Psoas muscle (tissue), 8 donors: ENCODE data around the gene PAX4. TPM values are rescaled to one million over a fixed set of nuclear protein-coding genes. Genes with fewer than 3 reads are reported as not detected.

Source experiments
- ATAC-seq, 4 donors: fragments of 200-7000 bp; cut with Tn5 transposase; one replicate each; pipeline ENCODE4 v1.9.1; 2020; ENCODE audit warnings: moderate library complexity in 3 of 4, mild to moderate bottlenecking in 2 of 4
- DNase-seq, 2 donors: peaks; one replicate each; pipeline ENCODE4 v3.0.0-alpha.2; 2020
- H3K27ac ChIP-seq: fragments of 200-600 bp; one replicate; pipeline ENCODE4 v1.8.0; 2022
- H3K27me3 ChIP-seq, 3 donors: fragments of 200-600 bp in 1 of 3; one replicate each; pipeline versions ENCODE4 v1.6.1 to v1.8.0; 2013 to 2022; ENCODE audit warnings: low read length in 2 of 3, mild to moderate bottlenecking in 2 of 3, moderate library complexity in 1 of 3; ENCODE audit not compliant: insufficient read depth in 3 of 3
- H3K36me3 ChIP-seq, 2 donors: fragments of 200-600 bp in 1 of 2; one replicate each; pipeline versions ENCODE4 v1.6.1 to v1.8.0; 2013 to 2022; ENCODE audit warnings: low read depth in 1 of 2, mild to moderate bottlenecking in 1 of 2, moderate library complexity in 1 of 2; ENCODE audit not compliant: insufficient read depth in 1 of 2
- H3K4me1 ChIP-seq: fragments of 200-600 bp; one replicate; pipeline ENCODE4 v1.8.0; 2022
- H3K4me3 ChIP-seq: fragments of 200-600 bp; one replicate; pipeline ENCODE4 v1.8.0; 2022; ENCODE audit warnings: mild to moderate bottlenecking
- H3K9me3 ChIP-seq: fragments of 200-600 bp; one replicate; pipeline ENCODE4 v1.8.0; 2022
- WGBS, 3 donors: extraction: QIAGEN DNeasy Blood & Tissue Kit; methylation state at CpG; one replicate each; pipeline versions ENCODE4 v1.1.6 to v1.1.7; 2013; 5-methylcytosine and 5-hydroxymethylcytosine counted together
- intact Hi-C, 2 donors: fragments of 100-400 bp; cut with DNase I; formaldehyde crosslinking; loops; one replicate each; pipeline versions ENCODE4 v1.11.0 to v1.14.2; 2022
- polyA plus RNA-seq, 3 donors: library from polyadenylated mRNA; stranded (reverse); fragments of 200-250 nt; gene quantifications; one replicate each; pipeline ENCODE4 v1.2.3, GENCODE V29; 2013
- total RNA-seq, 4 donors: library from RNA; stranded (reverse); fragmentation: NEBNext Ultra II Directional in 2 of 4; extraction: Animal tissue kit (Norgen Biotek cat#: 25700) in 2 of 4; gene quantifications; one replicate each; pipeline versions ENCODE4 v1.2.1 to v1.2.4, GENCODE V29; 2021 to 2023
- TF ChIP-seq, protein P1 (sequence below): fragments of 200-600 bp; IDR thresholded peaks from one replicate; pipeline ENCODE4 v1.8.0; 2022; ENCODE audit warnings: antibody characterized with exemption
- donor health status: healthy with polysubstance abuse.
- donor health status: DM: no; HTN: no; CAD: no; lungs with moderate emphysema.
- donor health status: Bipolar disorder and iron deficiency.
- donor health status: healthy.
- donor health status: DM: yes; HTN: yes; CAD: no.
- donor health status: DM: no; HTN: no; CAD: no.
- donor health status: DM: no; HTN: no; CAD: no.
- donor health status: DM: yes; HTN: yes; CAD: no.

PAX4 gene
- total and polyA plus RNA-seq, 7 donors = not detected

DNA sequence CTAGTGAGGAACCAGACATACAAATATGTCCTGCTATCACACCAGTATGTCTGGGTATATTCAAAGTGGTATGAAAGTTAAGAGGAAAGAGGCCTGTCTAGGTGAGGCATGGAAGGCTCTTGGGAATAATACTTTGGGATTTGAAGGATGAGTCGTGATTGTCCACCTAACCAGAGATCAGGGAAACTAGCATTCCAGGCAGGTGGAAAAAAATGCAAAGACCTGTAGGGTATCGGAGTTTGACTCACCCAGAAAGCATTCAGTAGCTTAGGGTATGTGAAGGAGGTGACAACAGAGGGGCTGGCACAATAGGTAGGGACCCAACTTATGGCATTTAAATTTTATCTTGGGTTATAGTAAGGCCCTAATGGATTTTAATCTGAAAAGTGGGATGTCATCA lies 31.6 kb downstream of the PAX4 start:
- H3K27me3 ChIP-seq = no peaks in the 10 kb centered on the region
- intact Hi-C loops = loop anchor here in 1 of 2 donors (5.0 kb wide), 1 partner anchor 194 kb away; the partner anchor contains the start of gene ZNF800
- no peak overlapping the region for H3K4me3 ChIP-seq
- DNase-seq = no peak
- no peak for ATAC-seq
- peak overlapping the region; percentile 92 for H3K27ac ChIP-seq
- WGBS, 3 donors = 90 to 94% (median 92%) methylated on average over 2 of the region's 2 CpGs
- H3K36me3 ChIP-seq = peaks cover 8 to 36% of the 10 kb centered on the region in 2 donors
- peaks cover 50% of the 10 kb centered on the region for H3K4me1 ChIP-seq
- H3K9me3 ChIP-seq = no peaks in the 10 kb centered on the region
- TF ChIP-seq, protein P1, sequence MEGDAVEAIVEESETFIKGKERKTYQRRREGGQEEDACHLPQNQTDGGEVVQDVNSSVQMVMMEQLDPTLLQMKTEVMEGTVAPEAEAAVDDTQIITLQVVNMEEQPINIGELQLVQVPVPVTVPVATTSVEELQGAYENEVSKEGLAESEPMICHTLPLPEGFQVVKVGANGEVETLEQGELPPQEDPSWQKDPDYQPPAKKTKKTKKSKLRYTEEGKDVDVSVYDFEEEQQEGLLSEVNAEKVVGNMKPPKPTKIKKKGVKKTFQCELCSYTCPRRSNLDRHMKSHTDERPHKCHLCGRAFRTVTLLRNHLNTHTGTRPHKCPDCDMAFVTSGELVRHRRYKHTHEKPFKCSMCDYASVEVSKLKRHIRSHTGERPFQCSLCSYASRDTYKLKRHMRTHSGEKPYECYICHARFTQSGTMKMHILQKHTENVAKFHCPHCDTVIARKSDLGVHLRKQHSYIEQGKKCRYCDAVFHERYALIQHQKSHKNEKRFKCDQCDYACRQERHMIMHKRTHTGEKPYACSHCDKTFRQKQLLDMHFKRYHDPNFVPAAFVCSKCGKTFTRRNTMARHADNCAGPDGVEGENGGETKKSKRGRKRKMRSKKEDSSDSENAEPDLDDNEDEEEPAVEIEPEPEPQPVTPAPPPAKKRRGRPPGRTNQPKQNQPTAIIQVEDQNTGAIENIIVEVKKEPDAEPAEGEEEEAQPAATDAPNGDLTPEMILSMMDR = no peak

DNA sequence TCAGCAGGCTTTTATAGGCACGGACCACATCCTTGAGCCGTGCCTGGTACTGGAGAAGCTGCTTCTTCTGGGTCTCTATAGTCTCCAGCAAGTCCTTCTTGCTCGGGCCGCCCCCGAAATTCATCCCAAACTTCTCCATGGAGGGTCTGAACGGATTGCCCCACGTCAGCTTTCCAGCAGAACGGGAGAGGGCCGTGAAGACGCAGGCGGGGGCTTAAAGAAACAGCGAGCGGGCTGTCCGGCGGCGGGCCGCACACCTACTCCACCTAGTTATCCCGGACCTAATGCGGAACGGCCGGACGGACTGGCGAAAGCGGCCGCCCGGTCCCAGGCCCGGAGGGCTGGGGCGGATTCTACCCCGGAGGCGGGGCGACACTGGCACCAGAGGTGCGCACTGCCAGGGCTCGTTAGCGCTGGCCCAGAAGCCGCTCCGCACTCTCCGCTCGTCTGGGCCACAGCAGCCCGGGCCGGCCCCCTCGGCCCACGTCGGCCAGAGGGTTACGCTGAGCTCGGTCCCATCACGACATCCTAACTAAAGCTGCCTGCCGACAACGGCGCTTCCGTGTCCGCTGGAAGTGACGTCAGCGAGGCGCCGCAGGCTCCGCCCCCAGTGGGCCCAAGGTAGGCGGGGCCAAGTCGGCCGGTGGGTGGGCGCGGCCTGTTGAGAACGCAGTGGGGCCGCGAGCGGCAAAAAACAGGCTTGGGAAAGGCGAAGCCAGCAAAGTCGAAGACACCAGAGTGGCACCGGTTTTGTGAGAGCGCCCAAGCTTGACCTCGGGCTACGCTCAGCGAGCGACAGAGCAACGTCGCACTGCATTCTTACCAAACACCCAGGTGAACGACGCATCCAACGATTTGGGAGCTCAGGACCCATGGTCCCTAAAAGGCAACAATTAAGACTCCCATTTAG lies 32.6 kb downstream of the PAX4 start, which contains the start of gene GCC1:
Gene GCC1, minus strand, starts transcription at position 553 of the 910 bp plus-strand sequence. Its CDS starts 414 bp downstream, at position 139.
- peak; percentile 92 to 96 for DNase-seq
- intact Hi-C loops = loop anchor here in 1 of 2 donors (5.0 kb wide), 1 partner anchor 193 kb away; the partner anchor contains the start of gene ZNF800
- peaks cover 60% of the 10 kb centered on the region for H3K4me1 ChIP-seq
- peak; percentile 82 to 89 (median 86) for ATAC-seq
- peaks cover 0 to 32% of the 10 kb centered on the region in 2 donors for H3K36me3 ChIP-seq
- H3K9me3 ChIP-seq = no peaks in the 10 kb centered on the region
- 2% methylated on average over 76 to 78 of the region's 78 CpGs for WGBS, 3 donors
- H3K27ac ChIP-seq = peak within 1 kb of the TSS; percentile 92
- TF ChIP-seq, protein P1 = no peak
- peak within 1 kb of the TSS; percentile 78 for H3K4me3 ChIP-seq
- no peaks in the 10 kb centered on the region for H3K27me3 ChIP-seq

DNA sequence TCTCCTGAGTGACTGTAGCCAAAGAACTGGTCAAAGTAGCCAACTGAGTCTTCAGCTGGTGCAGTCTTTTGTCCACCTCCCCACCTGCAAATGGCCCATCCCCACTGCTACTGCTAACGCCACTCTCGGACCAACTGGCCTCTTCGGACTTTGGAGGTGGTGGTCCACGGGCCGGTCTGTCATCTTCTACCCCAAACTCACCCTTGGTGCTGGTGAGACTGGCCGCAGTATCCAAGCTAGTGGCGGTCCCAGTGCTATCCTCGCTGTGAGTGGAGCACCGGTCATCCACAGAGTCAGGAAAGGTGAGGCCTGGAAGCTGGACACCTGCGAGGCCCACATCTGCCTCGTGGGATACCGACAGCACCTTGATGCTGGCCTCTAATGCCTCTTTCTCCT lies 33.3 kb downstream of the PAX4 start:
- TF ChIP-seq, protein P1 = no peak
- Histone ChIP-seq H3K4me1 (peaks cover 62% of the 10 kb centered on the region), H3K27ac (peak overlapping the region; percentile 92), H3K9me3 (no peaks in the 10 kb centered on the region), H3K27me3 (no peaks in the 10 kb centered on the region), H3K36me3 (peaks cover 0 to 28% of the 10 kb centered on the region in 2 donors), H3K4me3 (peak overlapping the region; percentile 78)
- 20 to 24% (median 24%) methylated on average over 12 of the region's 12 CpGs for WGBS, 3 donors
- ATAC-seq (no peak), DNase-seq (no peak)
- intact Hi-C loops = loop anchor here (5.0 kb wide), 1 partner anchor 192 kb away; the partner anchor contains the start of gene ZNF800 (in 2 of the 2)

DNA sequence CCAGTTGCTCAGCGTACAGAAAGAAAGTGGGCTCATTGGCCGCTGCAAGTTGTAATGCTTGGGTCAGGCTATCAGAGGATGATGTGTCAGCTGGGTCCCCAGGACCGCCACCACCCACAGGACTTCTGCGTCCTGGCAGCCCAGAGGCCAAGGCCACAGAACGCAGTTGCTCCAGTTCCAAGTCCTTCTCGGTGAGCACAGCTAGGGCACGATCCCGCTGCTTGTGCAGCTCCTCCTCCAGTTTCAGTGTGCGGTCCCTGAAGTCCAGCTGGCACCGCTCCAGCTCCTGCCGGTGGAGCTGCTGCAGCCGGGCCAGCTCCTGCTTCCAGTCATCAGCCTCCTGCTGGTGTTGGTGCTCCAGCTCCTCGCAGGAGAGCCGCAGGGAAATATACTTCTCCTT lies 35.6 kb downstream of the PAX4 start:
- Histone ChIP-seq H3K27me3 (no peaks in the 10 kb centered on the region), H3K36me3 (peaks cover 3 to 36% of the 10 kb centered on the region in 2 donors), H3K27ac (no peak overlapping the region), H3K4me3 (peak overlapping the region; percentile 78), H3K4me1 (peaks cover 58% of the 10 kb centered on the region), H3K9me3 (no peaks in the 10 kb centered on the region)
- ATAC-seq (peak; percentile 23 to 65 (median 56)), DNase-seq (peak; percentile 64 to 91)
- WGBS, 3 donors = 34 to 40% (median 37%) methylated on average over 14 of the region's 14 CpGs
- intact Hi-C loops = loop anchor here in 1 of 2 donors (5.0 kb wide), 1 partner anchor 190 kb away; the partner anchor contains the start of gene ZNF800
- TF ChIP-seq, protein P1 = no peak
